Ureter (tissue), 1 donor: ENCODE measurements around the gene TMPRSS9. TPM values are rescaled to one million over a fixed set of nuclear protein-coding genes. Genes with fewer than 3 reads are reported as not detected.

ENCODE experiments used
- DNase-seq: peaks from one replicate; pipeline ENCODE4 v3.0.0-alpha.2; 2020; ENCODE audit warnings: low spot score
- total RNA-seq: library from RNA; stranded (reverse); gene quantifications from one replicate; pipeline ENCODE4 v1.2.4, GENCODE V29; 2023
- donor health status: DM: yes; HTN: yes; CAD: no.

Gene TMPRSS9
- total RNA-seq, 1 donor from 2014 or later, result not detected

- DNase-seq, result no peak
These were observed 30.6 kb upstream of the TMPRSS9 start for GRCh38 chr19:2329501-2329916.

GRCh38 chr19:2330255-2330631, 29.8 kb upstream of the TMPRSS9 start:
- DNase-seq, result no peak

- DNase-seq, result no peak
These were observed 29.3 kb upstream of the TMPRSS9 start for GRCh38 chr19:2330632-2331284.

- no peak for DNase-seq
These were observed 28.3 kb upstream of the TMPRSS9 start for GRCh38 chr19:2331601-2332246.

- DNase-seq, result no peak
These were observed 27.6 kb upstream of the TMPRSS9 start for GRCh38 chr19:2332341-2333026.

- DNase-seq, result no peak
These were observed 26.8 kb upstream of the TMPRSS9 start for GRCh38 chr19:2333027-2333806.

- no peak for DNase-seq
These were observed 26.3 kb upstream of the TMPRSS9 start for GRCh38 chr19:2333807-2334211.

- no peak for DNase-seq
These were observed 25.6 kb upstream of the TMPRSS9 start for GRCh38 chr19:2334426-2334825.

- no peak for DNase-seq
These were observed 24.8 kb upstream of the TMPRSS9 start for GRCh38 chr19:2334986-2335846.

GRCh38 chr19:2335848-2336247, 24.2 kb upstream of the TMPRSS9 start:
- no peak for DNase-seq

- no peak for DNase-seq
These were observed 23.3 kb upstream of the TMPRSS9 start for GRCh38 chr19:2336528-2337328.

GRCh38 chr19:2337329-2337707, 22.7 kb upstream of the TMPRSS9 start:
- no peak for DNase-seq

GRCh38 chr19:2338055-2338615, 21.9 kb upstream of the TMPRSS9 start:
- DNase-seq, result no peak

GRCh38 chr19:2338751-2339643, 21.1 kb upstream of the TMPRSS9 start:
- no peak for DNase-seq

GRCh38 chr19:2339644-2340310, 20.3 kb upstream of the TMPRSS9 start:
- DNase-seq, result no peak

- DNase-seq, result no peak
These were observed 19.4 kb upstream of the TMPRSS9 start for GRCh38 chr19:2340496-2341243.

GRCh38 chr19:2341244-2341751, 18.8 kb upstream of the TMPRSS9 start:
- DNase-seq, result no peak

- DNase-seq, result no peak
These were observed 18.1 kb upstream of the TMPRSS9 start for GRCh38 chr19:2341982-2342381.
